HG03565 (cell line): ENCODE data around the gene ANKRD11.
"Not testable (repeated sequence)": the region's sequence is repeated elsewhere in the genome, so short reads cannot be mapped to it uniquely, and the experiment has no call there.

Experiments
- ATAC-seq: cut with Tn5 transposase; IDR thresholded peaks from one replicate; pipeline ENCODE4 v1.9.1; 2021; ENCODE audit warnings: mild to moderate bottlenecking, moderate library complexity; ENCODE audit not compliant: unreplicated experiment

ANKRD11 gene

GRCh38 chr16:89248196-89248982 is 242.0 kb downstream of the ANKRD11 start:
- ATAC-seq, result no peak

- peak; percentile 12 for ATAC-seq
Observed at GRCh38 chr16:89247734-89248075, 242.7 kb downstream of the ANKRD11 start.

GRCh38 chr16:89246903-89247733 is 243.2 kb downstream of the ANKRD11 start:
- ATAC-seq, result peak; percentile 50

GRCh38 chr16:89246383-89246902 is 243.9 kb downstream of the ANKRD11 start:
- ATAC-seq, result no peak

- ATAC-seq, result no peak
Observed at GRCh38 chr16:89244754-89245153, 245.6 kb downstream of the ANKRD11 start.

- not testable (repeated sequence) for ATAC-seq
Observed at GRCh38 chr16:89244264-89244663, 246.1 kb downstream of the ANKRD11 start.

- ATAC-seq, result no peak
Observed at GRCh38 chr16:89243664-89244063, 246.7 kb downstream of the ANKRD11 start.

GRCh38 chr16:89242795-89243200 is 247.6 kb downstream of the ANKRD11 start:
- no peak for ATAC-seq

- ATAC-seq, result peak; percentile 47
Observed at GRCh38 chr16:89241187-89242007, 249.0 kb downstream of the ANKRD11 start.

GRCh38 chr16:89237733-89238132 is 252.6 kb downstream of the ANKRD11 start:
- no peak for ATAC-seq

- ATAC-seq, result no peak
Observed at GRCh38 chr16:89233678-89234490, 256.5 kb downstream of the ANKRD11 start.

- ATAC-seq, result no peak
Observed at GRCh38 chr16:89232107-89232506, 258.3 kb downstream of the ANKRD11 start.

GRCh38 chr16:89230255-89230654 is 260.1 kb downstream of the ANKRD11 start:
- no peak for ATAC-seq

GRCh38 chr16:89224665-89225064 is 265.7 kb downstream of the ANKRD11 start:
- ATAC-seq, result no peak

GRCh38 chr16:89222931-89223330 is 267.4 kb downstream of the ANKRD11 start:
- no peak for ATAC-seq

GRCh38 chr16:89221604-89222003 is 268.8 kb downstream of the ANKRD11 start:
- no peak for ATAC-seq

- no peak for ATAC-seq
Observed at GRCh38 chr16:89219365-89219764, 271.0 kb downstream of the ANKRD11 start.
